ENCODE results near the gene AOC1.

Gene AOC1

DNA sequence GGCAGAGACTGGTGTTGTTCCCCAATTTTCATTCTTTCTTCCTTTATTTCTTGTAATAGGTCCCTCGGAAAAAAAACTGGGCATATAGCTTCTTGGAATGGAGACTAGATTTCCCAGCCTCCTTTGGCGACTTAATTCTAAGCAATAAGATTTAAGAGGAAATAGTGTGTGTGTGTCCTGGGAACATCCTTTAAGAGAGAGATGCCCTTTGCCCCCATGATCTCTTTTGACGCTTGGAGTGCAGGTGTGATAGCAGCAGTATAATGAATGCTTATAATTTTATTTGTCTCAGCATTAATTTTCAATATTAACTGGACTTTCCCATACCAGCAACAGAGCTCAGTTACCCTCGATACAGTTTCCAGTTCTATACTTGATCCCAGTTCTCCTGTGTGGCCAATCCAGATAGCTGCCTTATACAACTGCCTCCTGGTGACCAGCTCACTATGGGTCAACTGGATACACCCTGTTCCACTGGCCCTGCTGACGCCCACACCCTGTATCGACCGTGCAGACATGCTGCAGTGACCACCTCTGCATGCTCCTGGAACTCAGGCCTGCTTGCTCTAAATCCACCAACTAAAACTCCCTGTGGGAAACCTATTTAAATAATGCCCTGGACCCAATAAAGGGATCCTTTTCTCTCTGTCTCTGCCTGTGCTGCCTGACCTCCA, 37.9 kb upstream of the AOC1 start:
- TF ChIP-seq, protein P1, sequence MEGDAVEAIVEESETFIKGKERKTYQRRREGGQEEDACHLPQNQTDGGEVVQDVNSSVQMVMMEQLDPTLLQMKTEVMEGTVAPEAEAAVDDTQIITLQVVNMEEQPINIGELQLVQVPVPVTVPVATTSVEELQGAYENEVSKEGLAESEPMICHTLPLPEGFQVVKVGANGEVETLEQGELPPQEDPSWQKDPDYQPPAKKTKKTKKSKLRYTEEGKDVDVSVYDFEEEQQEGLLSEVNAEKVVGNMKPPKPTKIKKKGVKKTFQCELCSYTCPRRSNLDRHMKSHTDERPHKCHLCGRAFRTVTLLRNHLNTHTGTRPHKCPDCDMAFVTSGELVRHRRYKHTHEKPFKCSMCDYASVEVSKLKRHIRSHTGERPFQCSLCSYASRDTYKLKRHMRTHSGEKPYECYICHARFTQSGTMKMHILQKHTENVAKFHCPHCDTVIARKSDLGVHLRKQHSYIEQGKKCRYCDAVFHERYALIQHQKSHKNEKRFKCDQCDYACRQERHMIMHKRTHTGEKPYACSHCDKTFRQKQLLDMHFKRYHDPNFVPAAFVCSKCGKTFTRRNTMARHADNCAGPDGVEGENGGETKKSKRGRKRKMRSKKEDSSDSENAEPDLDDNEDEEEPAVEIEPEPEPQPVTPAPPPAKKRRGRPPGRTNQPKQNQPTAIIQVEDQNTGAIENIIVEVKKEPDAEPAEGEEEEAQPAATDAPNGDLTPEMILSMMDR (IDR thresholded peaks at IDR 0.05; ENCODE audit: low read depth, low read length, missing control alignments): no peak
- no peak for DNase-seq (ENCODE audit: low read depth)
- H3K4me3 ChIP-seq (ENCODE audit: low read depth, low read length): no peak overlapping the region
- in situ Hi-C loops (cut with HindIII; ENCODE audit: low sequenced_read_pairs): no loop called here

DNA sequence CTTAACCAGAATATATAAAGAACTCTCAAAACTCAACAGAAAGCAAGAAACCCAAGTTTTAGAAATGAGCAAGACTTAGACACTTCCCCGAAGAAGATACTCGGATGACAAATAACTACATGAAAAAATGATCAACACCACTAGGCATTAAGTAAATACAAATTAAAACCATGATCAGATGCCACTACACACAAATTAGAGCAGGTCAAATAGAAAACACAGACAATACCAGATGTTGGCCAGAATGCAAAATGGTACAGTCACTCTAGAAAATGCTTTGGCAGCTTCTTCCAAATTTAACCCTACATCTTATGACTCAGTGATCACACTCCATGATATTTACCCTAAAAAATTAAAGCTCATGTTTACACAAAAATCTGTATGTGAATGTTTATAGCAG, 33.3 kb upstream of the AOC1 start:
- H3K4me3 ChIP-seq (ENCODE audit: low read depth, low read length): no peak overlapping the region
- TF ChIP-seq, protein P1 (IDR thresholded peaks at IDR 0.05; ENCODE audit: low read depth, low read length, missing control alignments): no peak
- DNase-seq (ENCODE audit: low read depth): no peak
- in situ Hi-C loops (cut with HindIII; ENCODE audit: low sequenced_read_pairs): no loop called here

DNA sequence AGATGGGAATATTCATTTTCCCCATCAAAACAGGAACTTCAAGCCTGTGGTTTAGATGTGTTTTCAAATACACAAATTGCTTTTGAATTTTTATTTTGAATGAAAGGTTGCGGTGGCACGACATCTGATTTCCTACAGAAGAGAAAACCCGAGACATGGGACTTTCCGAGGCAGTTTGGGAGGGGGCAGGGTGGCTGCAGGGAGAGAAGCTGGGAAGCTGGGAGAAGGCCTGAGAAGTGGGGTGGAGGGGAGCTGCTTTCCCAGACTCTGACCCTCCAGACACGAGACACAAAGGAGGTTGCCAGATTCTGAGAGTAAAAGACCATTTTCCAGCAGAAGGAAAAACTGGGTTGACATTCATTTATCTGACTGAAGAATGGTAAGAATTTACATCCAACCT, 32.2 kb upstream of the AOC1 start:
- TF ChIP-seq, protein P1 (IDR thresholded peaks at IDR 0.05; ENCODE audit: low read depth, low read length, missing control alignments): no peak
- in situ Hi-C loops (cut with HindIII; ENCODE audit: low sequenced_read_pairs): no loop called here

DNA sequence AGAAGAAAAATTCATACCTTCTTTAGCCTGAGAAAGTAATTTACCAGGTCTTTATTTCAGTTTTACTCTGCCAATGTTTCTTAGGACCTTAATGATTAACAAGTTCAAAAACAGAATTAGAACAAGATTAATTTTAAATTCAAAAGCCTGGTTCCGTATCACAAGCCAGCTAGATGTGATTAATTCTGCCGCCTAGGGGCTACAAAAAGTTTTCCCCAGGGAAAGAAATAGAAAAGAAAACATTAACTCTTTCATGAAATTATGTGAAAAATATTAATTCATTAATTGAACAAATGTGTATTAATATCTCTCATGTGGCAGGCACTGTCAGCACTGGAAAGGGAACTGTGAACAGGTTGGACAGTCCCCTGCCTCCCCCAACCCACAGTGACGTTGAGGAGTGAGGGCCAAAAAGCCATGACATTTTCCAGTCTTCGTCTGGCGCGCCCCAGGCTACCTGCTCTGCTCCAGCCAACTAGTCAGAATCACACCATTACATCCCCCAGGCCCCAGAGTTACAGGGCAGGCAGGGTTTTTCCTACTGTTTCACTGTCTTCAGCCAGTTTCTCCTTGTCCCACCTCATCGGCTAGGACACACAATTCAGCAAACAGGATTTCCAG, 31.6 kb upstream of the AOC1 start:
- TF ChIP-seq, protein P1 (IDR thresholded peaks at IDR 0.05; ENCODE audit: low read depth, low read length, missing control alignments): no peak
- no peak for DNase-seq (ENCODE audit: low read depth)
- in situ Hi-C loops (cut with HindIII; ENCODE audit: low sequenced_read_pairs): no loop called here
- H3K4me3 ChIP-seq (ENCODE audit: low read depth, low read length): no peak overlapping the region

More for the DNA sequence above, 32.2 kb upstream of the AOC1 start:
- DNase-seq (ENCODE audit: low read depth): no peak
- no peak overlapping the region for H3K4me3 ChIP-seq (ENCODE audit: low read depth, low read length)

DNA sequence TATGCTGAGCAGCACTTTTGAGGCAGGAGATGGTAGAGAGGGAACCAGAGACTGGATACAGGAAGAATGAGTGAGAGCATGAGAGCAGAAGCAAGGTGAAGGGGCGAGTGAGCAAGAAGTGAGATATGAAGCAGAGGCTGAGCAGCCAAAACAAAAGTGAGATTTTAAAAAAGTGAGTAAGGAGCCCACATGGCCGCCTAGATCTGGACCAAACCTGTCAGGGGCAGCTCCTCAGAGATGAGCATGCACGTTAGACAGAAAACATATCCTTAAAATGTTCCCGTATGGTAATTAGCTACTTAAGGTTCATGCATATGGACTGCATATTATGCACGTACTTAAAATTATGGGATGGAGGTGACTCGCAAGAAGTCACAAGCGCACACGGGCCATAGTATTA, 29.3 kb upstream of the AOC1 start:
- in situ Hi-C loops (cut with HindIII; ENCODE audit: low sequenced_read_pairs): no loop called here
- H3K4me3 ChIP-seq (ENCODE audit: low read depth, low read length): no peak overlapping the region
- TF ChIP-seq, protein P1 (IDR thresholded peaks at IDR 0.05; ENCODE audit: low read depth, low read length, missing control alignments): no peak
- no peak for DNase-seq (ENCODE audit: low read depth)

DNA sequence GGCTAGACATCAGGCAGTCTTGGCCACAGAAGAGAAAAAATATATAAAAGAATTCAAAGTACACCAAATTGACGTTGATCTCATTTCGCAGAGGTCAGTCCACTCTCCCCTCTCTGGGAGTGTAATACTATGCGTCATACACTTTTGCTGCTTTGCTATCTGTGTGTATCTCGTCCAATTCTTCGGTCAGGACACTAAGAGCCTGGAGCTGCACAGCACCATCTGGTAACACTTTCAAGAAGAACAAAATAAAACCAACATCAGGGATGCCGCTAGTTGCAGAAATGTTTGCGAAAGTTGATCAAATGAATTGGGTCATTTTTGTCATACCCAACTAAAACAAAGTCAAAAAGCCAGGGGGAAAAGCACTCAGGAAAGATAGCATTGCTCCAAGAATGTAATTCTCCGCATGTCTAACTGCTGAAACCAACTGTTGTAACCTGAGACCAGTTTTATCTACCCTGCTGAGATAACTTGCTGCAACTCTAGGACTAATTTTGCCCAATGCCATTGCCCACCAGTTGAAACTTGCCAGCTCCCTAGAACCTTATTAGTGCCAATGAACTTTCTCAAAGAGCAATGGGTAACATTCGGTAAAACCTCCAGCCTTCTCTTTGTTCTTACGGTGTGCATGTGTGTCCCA, 28.7 kb upstream of the AOC1 start:
- no peak overlapping the region for H3K4me3 ChIP-seq (ENCODE audit: low read depth, low read length)
- DNase-seq (ENCODE audit: low read depth): no peak
- TF ChIP-seq, protein P1 (IDR thresholded peaks at IDR 0.05; ENCODE audit: low read depth, low read length, missing control alignments): no peak
- in situ Hi-C loops (cut with HindIII; ENCODE audit: low sequenced_read_pairs): no loop called here

All from astrocyte of the cerebellum (primary cell).